Mucosa of rectum (tissue), 2 donors: Measurements from ENCODE around the gene MT3.
"Not testable (repeated sequence)": the region's sequence is repeated elsewhere in the genome, so short reads cannot be mapped to it uniquely, and the experiment has no call there.

Source experiments
- H3K27ac ChIP-seq, 2 donors: one replicate each; pipeline ENCODE4 v1.7.0; 2013; ENCODE audit warnings: inconsistent platforms in 2 of 2, low read depth in 2 of 2, low read length in 2 of 2
- H3K27me3 ChIP-seq, 2 donors: one replicate each; pipeline ENCODE4 v1.7.0; 2013; ENCODE audit warnings: low read length in 2 of 2; ENCODE audit not compliant: control insufficient read depth in 2 of 2, insufficient read depth in 2 of 2
- H3K36me3 ChIP-seq, 2 donors: one replicate each; pipeline ENCODE4 v1.7.0; 2013; ENCODE audit warnings: low read length in 2 of 2; ENCODE audit not compliant: control insufficient read depth in 2 of 2, insufficient read depth in 2 of 2
- H3K4me1 ChIP-seq, 2 donors: one replicate each; pipeline ENCODE4 v1.7.0; 2013; ENCODE audit warnings: low read length in 2 of 2, mild to moderate bottlenecking in 1 of 2; ENCODE audit not compliant: control insufficient read depth in 2 of 2, insufficient read depth in 2 of 2
- H3K4me3 ChIP-seq, 2 donors: one replicate each; pipeline ENCODE4 v1.7.0; 2013; ENCODE audit warnings: low read length in 2 of 2
- H3K9ac ChIP-seq, 2 donors: one replicate each; pipeline ENCODE4 v1.7.0; 2013; ENCODE audit warnings: low read length in 2 of 2, low read depth in 1 of 2, mild to moderate bottlenecking in 1 of 2
- H3K9me3 ChIP-seq, 2 donors: one replicate each; pipeline ENCODE4 v1.7.0; 2013; ENCODE audit warnings: low read length in 2 of 2; ENCODE audit not compliant: control insufficient read depth in 2 of 2
- donor health status: healthy.
- donor health status: Normal muscosa, but diverticular disease.

The MT3 gene

DNA sequence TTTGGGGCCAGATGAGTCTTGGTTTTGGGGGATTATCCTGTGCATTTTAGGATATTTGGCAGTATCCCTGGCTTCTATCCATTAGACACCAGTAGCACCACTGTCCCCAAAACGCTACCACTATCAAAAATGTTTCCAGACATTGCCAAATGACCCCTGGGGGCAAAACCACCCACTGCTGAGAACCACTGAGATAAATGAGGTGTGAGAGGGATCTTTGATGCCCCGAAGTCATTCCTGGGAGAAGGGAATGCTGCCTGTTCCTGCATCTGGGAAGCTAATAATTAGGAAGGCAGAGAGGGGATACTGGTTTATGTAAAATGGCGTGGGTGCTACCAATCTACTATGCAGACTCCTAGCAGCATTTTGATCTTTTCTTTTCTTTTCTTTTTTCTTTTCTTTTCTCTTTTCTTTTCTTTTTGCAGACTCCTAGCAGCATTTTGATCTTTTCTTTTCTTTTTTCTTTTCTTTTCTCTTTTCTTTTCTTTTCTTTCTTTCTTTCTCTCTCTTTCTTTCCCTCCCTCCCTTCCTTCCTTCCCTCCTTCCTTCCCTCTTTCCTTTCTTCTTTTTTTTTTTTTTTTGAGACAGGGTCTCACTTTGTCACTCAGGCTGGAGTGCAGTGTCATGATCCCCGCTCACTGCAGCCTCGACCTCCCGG, 8.8 kb upstream of the MT3 start:
- H3K27me3 ChIP-seq: no peaks in the 10 kb centered on the region
- H3K36me3 ChIP-seq: no peaks in the 10 kb centered on the region
- H3K4me3 ChIP-seq: no peak overlapping the region
- H3K9me3 ChIP-seq: no peaks in the 10 kb centered on the region
- H3K4me1 ChIP-seq: no peaks in the 10 kb centered on the region
- no peak overlapping the region for H3K27ac ChIP-seq
- no peak overlapping the region for H3K9ac ChIP-seq

DNA sequence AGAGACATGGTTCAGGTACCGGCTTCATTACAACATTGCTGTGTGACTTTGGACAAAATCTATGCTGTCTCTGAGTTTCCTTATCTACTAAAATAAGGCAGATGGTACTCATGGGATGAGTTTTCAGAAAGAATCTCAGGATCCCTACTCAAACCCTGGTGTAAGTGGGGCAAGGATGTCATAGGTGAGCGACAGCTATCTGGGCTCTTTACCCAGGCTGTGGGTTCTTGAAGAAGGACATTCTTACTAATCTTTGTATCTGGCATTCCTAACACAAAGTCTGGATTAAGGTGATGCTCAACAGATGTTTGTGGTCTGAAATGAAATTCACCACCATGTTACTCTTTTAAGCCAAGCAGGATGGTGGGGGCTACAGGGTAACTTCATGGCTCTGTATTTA, 6.4 kb upstream of the MT3 start:
- H3K36me3 ChIP-seq, H3K27ac ChIP-seq, H3K9ac ChIP-seq, H3K4me1 ChIP-seq, H3K27me3 ChIP-seq, H3K4me3 ChIP-seq, H3K9me3 ChIP-seq: not testable (repeated sequence)

DNA sequence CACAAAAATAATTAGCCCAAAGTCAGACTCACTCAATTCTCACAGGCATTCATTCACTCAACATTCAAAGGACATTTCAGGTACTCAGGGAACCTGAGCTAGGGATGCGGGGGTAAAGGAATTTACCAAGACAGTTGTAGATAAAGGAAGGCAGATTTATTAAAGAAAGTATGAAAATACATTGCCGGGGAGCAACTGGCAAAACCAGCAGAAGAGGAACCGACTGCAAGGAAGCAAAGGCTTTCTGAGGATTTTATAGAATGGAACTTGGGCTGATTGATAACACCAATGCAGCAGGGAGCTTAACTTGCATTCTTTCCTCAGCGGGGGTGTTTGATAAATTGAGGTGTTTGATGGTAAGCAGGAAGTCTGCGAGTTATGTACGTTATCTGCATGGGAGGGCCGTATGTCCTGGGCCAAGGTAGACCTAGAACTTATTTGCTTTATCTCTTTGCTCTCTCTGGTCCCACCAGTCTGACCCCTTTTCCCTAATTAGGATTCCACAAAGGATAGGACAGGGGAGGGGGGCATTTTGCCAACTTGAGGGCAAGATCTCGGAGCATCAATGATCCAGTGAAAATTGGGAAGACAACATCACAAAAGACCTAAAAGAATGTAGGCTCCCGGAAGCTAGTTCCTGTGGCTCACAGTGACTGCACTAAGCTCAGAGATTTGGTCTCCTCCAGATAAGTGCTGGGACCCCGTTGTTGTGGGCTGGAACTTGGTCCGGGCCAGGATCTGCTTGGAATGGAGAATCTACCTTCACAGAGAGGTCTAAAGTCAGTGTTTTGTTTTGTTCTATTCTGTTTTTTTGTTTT, 5.8 kb upstream of the MT3 start:
- Histone ChIP-seq H3K4me1 (no peaks in the 10 kb centered on the region), H3K4me3 (no peak overlapping the region), H3K9ac (no peak overlapping the region), H3K9me3 (no peaks in the 10 kb centered on the region), H3K27me3 (peaks cover 0 to 2% of the 10 kb centered on the region in 2 donors), H3K27ac (no peak overlapping the region), H3K36me3 (no peaks in the 10 kb centered on the region)

DNA sequence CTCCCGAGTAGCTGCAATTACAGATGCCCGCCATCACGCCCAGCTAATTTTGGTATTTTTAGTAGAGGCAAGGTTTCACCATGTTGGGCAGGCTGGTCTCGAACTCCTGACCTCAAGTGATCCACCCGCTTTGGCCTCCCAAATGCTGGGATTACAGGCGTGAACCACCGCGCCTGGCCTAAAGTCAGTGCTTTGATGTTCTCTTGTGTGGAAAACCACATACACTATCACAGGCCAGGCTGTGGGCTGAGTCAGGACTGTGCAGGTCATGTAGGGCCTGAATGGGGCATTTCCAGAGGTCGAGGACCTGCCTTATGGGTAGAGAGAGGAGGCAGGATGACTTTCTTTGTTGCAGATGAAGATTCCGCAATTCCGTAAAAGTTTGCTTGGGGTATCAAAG, 5.1 kb upstream of the MT3 start:
- Histone ChIP-seq H3K9me3 (no peaks in the 10 kb centered on the region), H3K9ac (no peak overlapping the region), H3K36me3 (no peaks in the 10 kb centered on the region), H3K4me1 (peaks cover 0 to 3% of the 10 kb centered on the region in 2 donors), H3K27ac (no peak overlapping the region), H3K4me3 (no peak overlapping the region), H3K27me3 (peaks cover 5 to 7% of the 10 kb centered on the region in 2 donors)

DNA sequence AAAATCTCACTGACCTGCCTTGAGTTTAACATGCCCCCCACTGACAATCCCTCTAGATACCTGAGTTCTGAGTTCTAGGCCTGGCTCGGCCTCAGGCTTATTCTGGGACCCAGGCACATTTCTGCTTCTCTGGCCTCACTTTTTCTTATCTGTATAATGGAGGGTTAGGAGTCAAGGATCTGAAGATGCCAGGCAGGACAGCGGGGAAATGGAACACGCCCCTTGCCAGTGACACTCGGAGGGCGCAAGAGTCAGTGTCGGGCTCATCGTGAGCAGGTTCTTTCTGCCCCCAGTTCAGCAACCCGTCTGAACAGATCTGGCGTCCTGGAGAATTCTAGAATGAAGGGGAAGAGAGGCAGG, 567 bp upstream of the MT3 start:
- Histone ChIP-seq H3K9me3 (no peaks in the 10 kb centered on the region), H3K4me3 (peak overlapping the region; percentile 48 to 55), H3K27me3 (peaks cover 6 to 18% of the 10 kb centered on the region in 2 donors), H3K27ac (no peak overlapping the region), H3K36me3 (no peaks in the 10 kb centered on the region), H3K9ac (no peak overlapping the region), H3K4me1 (peaks cover 9 to 12% of the 10 kb centered on the region in 2 donors)

DNA sequence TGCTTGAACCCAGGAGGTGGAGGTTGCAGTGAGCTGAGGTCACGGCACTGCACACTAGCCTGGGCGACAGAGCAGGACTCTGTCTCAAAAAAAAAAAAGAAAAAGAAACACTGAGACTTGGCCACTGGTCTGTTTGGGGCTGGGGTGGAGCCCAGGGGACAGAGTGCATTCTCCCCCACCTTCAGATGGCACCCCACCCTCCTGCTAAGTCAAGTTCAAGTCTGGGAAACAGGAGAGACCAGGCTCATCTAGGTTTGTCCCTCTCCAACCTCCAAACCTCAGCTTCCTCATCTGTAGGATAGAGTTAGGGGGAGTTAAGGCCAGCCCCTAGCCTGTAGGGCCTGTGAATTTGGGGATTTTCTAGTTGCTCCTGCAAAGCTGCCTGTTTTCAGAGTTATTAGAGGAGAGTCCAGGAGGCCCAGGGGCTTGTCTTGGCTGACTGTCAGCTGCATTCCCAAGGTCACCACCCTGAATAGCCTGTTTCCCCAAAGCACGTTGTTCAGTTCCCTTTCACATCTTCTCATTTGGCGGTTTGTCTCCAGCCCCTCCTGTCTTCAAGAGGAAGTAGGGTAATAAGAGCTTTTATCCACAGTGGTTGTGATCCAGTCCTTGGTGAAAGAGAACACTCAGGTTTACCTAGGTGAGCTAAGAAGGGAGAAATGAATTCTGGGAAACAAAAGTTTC, 2.2 kb downstream of the MT3 start:
- Histone ChIP-seq H3K27ac (no peak overlapping the region), H3K36me3 (no peaks in the 10 kb centered on the region), H3K4me1 (peaks cover 9 to 12% of the 10 kb centered on the region in 2 donors), H3K9ac (peak overlapping the region in 1 of 2 donors; percentile 0), H3K27me3 (peaks cover 6 to 18% of the 10 kb centered on the region in 2 donors), H3K9me3 (no peaks in the 10 kb centered on the region), H3K4me3 (no peak overlapping the region)

DNA sequence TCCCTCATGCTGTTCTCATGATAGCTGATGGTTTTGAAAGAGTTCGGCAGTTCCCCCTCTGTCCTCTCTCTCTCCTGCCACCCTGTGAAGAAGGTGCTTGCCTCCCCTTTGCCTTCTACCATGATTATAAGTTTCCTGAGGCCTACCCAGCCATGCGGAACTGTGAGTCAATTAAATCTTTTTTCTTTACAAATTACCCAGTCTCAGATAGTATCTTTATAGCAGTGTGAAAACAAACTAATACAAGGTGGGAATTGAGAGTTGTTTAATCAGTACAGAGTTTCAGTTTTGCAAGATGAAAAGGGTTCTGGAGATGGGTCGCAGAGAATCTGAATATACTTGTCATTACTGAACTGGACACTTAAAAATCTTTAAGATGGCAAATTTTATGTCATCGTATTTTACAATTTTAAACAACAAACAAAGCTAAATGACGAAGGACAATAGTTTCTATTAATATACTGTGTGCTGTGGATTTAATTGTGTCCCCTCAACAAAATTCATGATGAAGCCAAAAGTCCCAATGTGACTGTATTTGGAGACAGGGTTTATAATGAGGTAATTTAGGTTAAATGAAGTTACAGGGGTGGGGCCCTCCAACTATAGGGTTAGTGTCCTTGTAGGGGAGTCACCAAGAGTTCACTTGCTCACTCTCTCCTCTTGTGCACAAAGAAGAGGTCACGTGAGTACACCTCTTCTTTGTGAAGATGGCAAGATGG, 4.4 kb downstream of the MT3 start:
- Histone ChIP-seq H3K27me3 (peaks cover 6 to 14% of the 10 kb centered on the region in 2 donors), H3K9me3 (no peaks in the 10 kb centered on the region), H3K4me1 (peaks cover 9 to 12% of the 10 kb centered on the region in 2 donors), H3K9ac (no peak overlapping the region), H3K36me3 (no peaks in the 10 kb centered on the region), H3K27ac (no peak overlapping the region), H3K4me3 (no peak overlapping the region)

DNA sequence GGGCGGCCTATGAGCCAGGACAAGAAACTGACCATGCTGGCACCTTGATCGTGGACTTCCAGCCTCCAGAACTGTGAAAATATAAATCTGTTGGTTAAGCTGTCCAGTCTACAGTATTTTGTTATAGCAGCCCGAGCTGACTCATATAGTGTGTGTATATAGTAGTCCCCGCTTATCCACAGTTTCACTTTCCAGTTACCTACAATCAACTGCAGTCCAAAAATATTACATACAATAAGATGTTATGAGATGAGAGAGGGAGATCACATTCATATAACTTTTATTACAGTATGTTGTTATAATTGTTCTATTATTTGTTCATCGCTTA, 4.9 kb downstream of the MT3 start:
- Histone ChIP-seq H3K36me3 (no peaks in the 10 kb centered on the region), H3K4me3 (no peak overlapping the region), H3K4me1 (peaks cover 8 to 9% of the 10 kb centered on the region in 2 donors), H3K9ac (no peak overlapping the region), H3K27me3 (peaks cover under 1 to 11% of the 10 kb centered on the region in 2 donors), H3K9me3 (no peaks in the 10 kb centered on the region), H3K27ac (no peak overlapping the region)

DNA sequence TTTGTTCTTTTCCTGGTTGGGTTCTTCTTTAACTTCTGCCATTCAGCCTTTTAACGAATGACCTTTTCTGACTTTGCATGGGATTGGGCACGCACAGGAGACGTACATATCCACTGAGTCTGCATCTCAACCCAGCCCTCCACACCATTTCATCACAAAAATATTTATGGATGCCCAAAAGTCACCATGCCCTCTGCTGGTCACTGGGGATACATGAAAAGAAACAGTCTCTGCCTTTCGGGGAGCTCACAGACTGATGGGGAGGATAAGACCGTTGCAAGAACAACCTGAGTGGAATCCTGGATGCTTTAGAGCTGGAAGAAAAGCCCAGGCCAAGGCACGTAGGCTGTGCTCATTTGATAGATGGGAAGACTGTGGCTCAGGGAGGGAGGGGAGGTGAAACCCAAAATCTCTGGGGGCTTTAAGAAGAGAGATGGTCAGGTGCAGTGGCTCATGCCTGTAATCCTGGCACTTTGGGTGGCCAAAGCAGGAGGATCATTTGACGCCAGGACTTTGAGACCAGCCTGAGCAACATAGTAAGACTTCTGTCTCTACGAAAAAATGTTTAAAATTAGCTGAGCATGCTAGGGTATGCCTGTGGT, 11.2 kb downstream of the MT3 start:
- no peaks in the 10 kb centered on the region for H3K9me3 ChIP-seq
- H3K4me3 ChIP-seq: no peak overlapping the region
- H3K27me3 ChIP-seq: peaks cover 0 to 4% of the 10 kb centered on the region in 2 donors
- H3K4me1 ChIP-seq: no peaks in the 10 kb centered on the region
- H3K9ac ChIP-seq: no peak overlapping the region
- no peak overlapping the region for H3K27ac ChIP-seq
- H3K36me3 ChIP-seq: no peaks in the 10 kb centered on the region
